Activated CD8-positive, alpha-beta T cell treated with anti-CD3 and anti-CD28 coated beads for 36 hours (primary cell): ENCODE measurements around the gene SRRM3. TPM values are rescaled to one million over a fixed set of nuclear protein-coding genes. Genes with fewer than 3 reads are reported as not detected.

Experiments used
- ATAC-seq: fragments of 200-7000 bp; cut with Tn5 transposase; one replicate; pipeline ENCODE4 v1.10.0; 2021; ENCODE audit warnings: mild to moderate bottlenecking, moderate library complexity
- CTCF ChIA-PET: fragments of 350-600 bp; sonication (Branson Sonifier 250); formaldehyde crosslinking; loops from one replicate; lab custom pipeline; 2021; ENCODE audit warnings: antibody characterized with exemption; lab: Charles Lee
- POLR2A ChIA-PET: fragments of 350-600 bp; sonication (Branson Sonifier 250); formaldehyde crosslinking; loops from one replicate; lab custom pipeline; 2021; ENCODE audit warnings: antibody characterized with exemption; lab: Charles Lee
- DNase-seq: peaks from one replicate; pipeline ENCODE4 v3.0.0-alpha.2; 2020
- H3K27ac Mint-ChIP-seq: one replicate; pipeline ENCODE4 v1.8.0; 2021; ENCODE audit warnings: mild to moderate bottlenecking, mixed read lengths
- H3K27me3 Mint-ChIP-seq: one replicate; pipeline ENCODE4 v1.8.0; 2021; ENCODE audit warnings: mixed read lengths
- H3K36me3 Mint-ChIP-seq: one replicate; pipeline ENCODE4 v1.8.0; 2021; ENCODE audit warnings: low read depth, mixed read lengths
- H3K4me1 Mint-ChIP-seq: one replicate; pipeline ENCODE4 v1.8.0; 2021; ENCODE audit warnings: low read depth, mixed read lengths
- H3K4me3 Mint-ChIP-seq: one replicate; pipeline ENCODE4 v1.8.0; 2021; ENCODE audit warnings: mild to moderate bottlenecking, moderate library complexity, mixed read lengths
- H3K9me3 Mint-ChIP-seq: one replicate; pipeline ENCODE4 v1.8.0; 2021; ENCODE audit warnings: mixed read lengths
- CTCF ChIP-seq: fragments of 200-600 bp; IDR thresholded peaks from one replicate; pipeline ENCODE4 v1.8.0; 2022; ENCODE audit warnings: antibody characterized with exemption, mild to moderate bottlenecking
- intact Hi-C: fragments of 100-400 bp; cut with micrococcal nuclease; formaldehyde crosslinking; loops from one replicate; pipeline ENCODE4 v1.10.0; 2022
- total RNA-seq, 2 experiments: library from RNA; stranded (reverse); gene quantifications; one replicate each; pipeline ENCODE4 v1.2.3, GENCODE V29; 2021

Gene SRRM3
- total RNA-seq, 2 experiments from 2014 or later: not detected

GRCh38 chr7:76247938-76248337 is 46.2 kb downstream of the SRRM3 start:
- POLR2A ChIA-PET: no interaction called here
- no peak for ATAC-seq
- intact Hi-C loops: no loop called here

DNA sequence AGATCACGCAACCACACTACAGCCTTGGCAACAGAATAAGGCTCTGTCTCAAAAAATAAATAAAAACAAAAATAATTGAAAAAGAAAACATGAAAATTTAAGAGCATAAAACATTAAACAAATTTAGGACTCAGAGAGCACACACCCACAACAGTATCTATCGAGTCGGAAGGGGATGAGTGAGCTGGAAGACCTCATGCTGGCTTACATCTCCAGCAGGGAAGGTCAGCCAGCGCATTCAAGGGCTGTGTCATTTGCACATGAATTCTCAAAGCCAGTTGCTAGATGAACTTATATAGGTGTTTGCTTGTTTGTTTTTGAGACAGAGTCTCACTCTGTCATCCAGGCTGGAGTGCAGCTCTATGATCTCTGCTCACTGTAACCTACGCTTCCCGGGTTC is 50.3 kb downstream of the SRRM3 start:
- ATAC-seq (no peak), DNase-seq (no peak)
- Mint-ChIP-seq H3K4me1 (no peaks in the 10 kb centered on the region), H3K36me3 (no peaks in the 10 kb centered on the region), H3K9me3 (no peaks in the 10 kb centered on the region), H3K27me3 (peaks cover 5% of the 10 kb centered on the region), H3K4me3 (no peak overlapping the region), H3K27ac (no peak overlapping the region)
- intact Hi-C loops: no loop called here
- no peak for TF ChIP-seq CTCF
- CTCF ChIA-PET: no interaction called here
- POLR2A ChIA-PET: no interaction called here

More at GRCh38 chr7:76247938-76248337, 46.2 kb downstream of the SRRM3 start:
- no peaks in the 10 kb centered on the region for H3K36me3 Mint-ChIP-seq
- H3K27ac Mint-ChIP-seq: no peak overlapping the region
- no peak for TF ChIP-seq CTCF
- no peak for DNase-seq
- CTCF ChIA-PET: interaction anchor here (1.7 kb wide), 1 partner anchor 16 kb away, joined by 5 read pairs; no protein-coding TSS in a partner anchor
- H3K9me3 Mint-ChIP-seq: no peaks in the 10 kb centered on the region
- H3K4me1 Mint-ChIP-seq: no peaks in the 10 kb centered on the region
- H3K27me3 Mint-ChIP-seq: peaks cover 2% of the 10 kb centered on the region
- H3K4me3 Mint-ChIP-seq: no peak overlapping the region

DNA sequence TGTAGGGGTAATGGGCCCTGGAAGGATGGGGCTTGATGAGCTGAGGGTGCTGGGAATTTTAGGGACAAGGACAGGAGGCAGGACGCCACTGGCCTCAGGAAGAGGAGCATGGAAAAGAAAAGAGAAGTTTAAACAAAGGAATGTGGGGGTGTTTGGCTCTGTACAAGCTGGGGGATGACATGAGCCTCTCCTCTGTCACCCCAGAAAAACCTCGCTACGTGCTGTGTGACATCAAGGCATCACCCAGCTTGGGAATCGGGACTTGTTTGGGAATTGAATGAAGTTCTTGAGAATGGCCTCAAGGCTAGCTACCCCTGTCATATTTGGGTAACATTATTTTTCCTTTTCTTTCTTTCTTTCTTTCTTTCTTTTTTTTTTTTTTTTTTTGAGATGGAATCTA is 53.1 kb downstream of the SRRM3 start:
- H3K27me3 Mint-ChIP-seq: peaks cover 14% of the 10 kb centered on the region
- H3K27ac Mint-ChIP-seq: no peak overlapping the region
- POLR2A ChIA-PET: interaction anchor here (0.6 kb wide), 1 partner anchor 82 kb away, joined by 3 read pairs; no protein-coding TSS in a partner anchor
- intact Hi-C loops: no loop called here
- H3K4me3 Mint-ChIP-seq: no peak overlapping the region
- H3K9me3 Mint-ChIP-seq: no peaks in the 10 kb centered on the region
- DNase-seq: no peak
- H3K36me3 Mint-ChIP-seq: no peaks in the 10 kb centered on the region
- ATAC-seq: no peak
- no peak for TF ChIP-seq CTCF
- no peaks in the 10 kb centered on the region for H3K4me1 Mint-ChIP-seq
- CTCF ChIA-PET: interaction anchor here (0.7 to 1.3 kb wide), 4 partner anchors 8 to 186 kb away, joined by 3 to 4 read pairs (median 4); no protein-coding TSS in a partner anchor

GRCh38 chr7:76257973-76258372 is 56.3 kb downstream of the SRRM3 start:
- ChIA-PET CTCF (interaction anchor here (1.2 to 1.5 kb wide), 2 partner anchors 56 to 79 kb away, joined by 3 to 5 read pairs; no protein-coding TSS in a partner anchor), POLR2A (no interaction called here)
- no peak for TF ChIP-seq CTCF
- intact Hi-C loops: no loop called here
- Mint-ChIP-seq H3K4me1 (no peaks in the 10 kb centered on the region), H3K9me3 (no peaks in the 10 kb centered on the region), H3K27ac (no peak overlapping the region), H3K36me3 (no peaks in the 10 kb centered on the region), H3K27me3 (peaks cover 21% of the 10 kb centered on the region), H3K4me3 (no peak overlapping the region)
- peak; percentile 19 for DNase-seq
- no peak for ATAC-seq

GRCh38 chr7:76259124-76260093 is 57.7 kb downstream of the SRRM3 start:
- POLR2A ChIA-PET: no interaction called here
- no peak overlapping the region for H3K4me3 Mint-ChIP-seq
- intact Hi-C loops: no loop called here
- DNase-seq (no peak), ATAC-seq (no peak)
- no peak overlapping the region for H3K27ac Mint-ChIP-seq
- no peaks in the 10 kb centered on the region for H3K9me3 Mint-ChIP-seq
- no peak for TF ChIP-seq CTCF
- CTCF ChIA-PET: interaction anchor here (1.5 kb wide), 1 partner anchor 81 kb away, joined by 3 read pairs; no protein-coding TSS in a partner anchor
- H3K36me3 Mint-ChIP-seq: no peaks in the 10 kb centered on the region
- peaks cover 21% of the 10 kb centered on the region for H3K27me3 Mint-ChIP-seq
- H3K4me1 Mint-ChIP-seq: no peaks in the 10 kb centered on the region
